KOPT-K1 (cell line): ENCODE measurements around the gene OBSCN.

Source experiments
- H3K27ac ChIP-seq: fragments of 200-600 bp; sonication (generic); 2 replicates; pipeline ENCODE4 v1.5.1; 2016; ENCODE audit warnings: antibody characterized with exemption, mild to moderate bottlenecking, low read depth, low read length; ENCODE audit not compliant: poor library complexity, severe bottlenecking
- H3K36me3 ChIP-seq: fragments of 200-600 bp; sonication (generic); 2 replicates; pipeline ENCODE4 v1.5.1; 2017; ENCODE audit warnings: antibody characterized with exemption, mild to moderate bottlenecking, low read length, moderate library complexity; ENCODE audit not compliant: insufficient read depth
- H3K9me3 ChIP-seq: fragments of 200-600 bp; sonication (generic); 2 replicates; pipeline ENCODE4 v1.5.1; 2017; ENCODE audit warnings: antibody characterized with exemption, low read length, mild to moderate bottlenecking; ENCODE audit not compliant: insufficient read depth, poor library complexity, severe bottlenecking

The OBSCN gene

GRCh38 chr1:228304766-228305395, 97.0 kb downstream of the OBSCN start:
- peaks cover 10% of the 10 kb centered on the region; the same call in 1 of the 2 replicates for H3K36me3 ChIP-seq
- no peak overlapping the region for H3K27ac ChIP-seq
- H3K9me3 ChIP-seq = peaks cover 26% of the 10 kb centered on the region

DNA sequence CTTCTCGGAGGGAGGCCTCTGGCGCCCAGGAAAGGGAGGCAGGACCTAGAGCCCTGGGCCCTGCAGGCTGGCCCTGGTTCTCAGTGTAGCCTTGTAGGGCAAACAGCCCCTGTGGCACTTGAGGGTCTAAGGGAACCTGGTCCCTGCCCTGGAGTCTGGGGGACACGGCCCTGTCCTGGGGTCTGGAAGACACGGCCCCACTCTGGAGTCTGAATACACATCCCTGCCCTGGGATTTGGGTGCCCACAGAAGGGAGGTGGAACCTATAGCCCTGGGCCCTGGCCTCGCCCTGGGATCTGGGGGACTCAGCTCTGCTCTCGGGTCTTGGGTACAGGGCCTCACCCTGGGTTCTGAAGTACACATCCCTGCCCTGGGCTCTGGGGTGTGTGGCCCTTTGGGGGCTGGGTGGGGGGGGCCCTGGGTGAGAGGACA, 97.9 kb downstream of the OBSCN start:
- H3K27ac ChIP-seq = no peak overlapping the region
- H3K9me3 ChIP-seq = peaks cover 23% of the 10 kb centered on the region

DNA sequence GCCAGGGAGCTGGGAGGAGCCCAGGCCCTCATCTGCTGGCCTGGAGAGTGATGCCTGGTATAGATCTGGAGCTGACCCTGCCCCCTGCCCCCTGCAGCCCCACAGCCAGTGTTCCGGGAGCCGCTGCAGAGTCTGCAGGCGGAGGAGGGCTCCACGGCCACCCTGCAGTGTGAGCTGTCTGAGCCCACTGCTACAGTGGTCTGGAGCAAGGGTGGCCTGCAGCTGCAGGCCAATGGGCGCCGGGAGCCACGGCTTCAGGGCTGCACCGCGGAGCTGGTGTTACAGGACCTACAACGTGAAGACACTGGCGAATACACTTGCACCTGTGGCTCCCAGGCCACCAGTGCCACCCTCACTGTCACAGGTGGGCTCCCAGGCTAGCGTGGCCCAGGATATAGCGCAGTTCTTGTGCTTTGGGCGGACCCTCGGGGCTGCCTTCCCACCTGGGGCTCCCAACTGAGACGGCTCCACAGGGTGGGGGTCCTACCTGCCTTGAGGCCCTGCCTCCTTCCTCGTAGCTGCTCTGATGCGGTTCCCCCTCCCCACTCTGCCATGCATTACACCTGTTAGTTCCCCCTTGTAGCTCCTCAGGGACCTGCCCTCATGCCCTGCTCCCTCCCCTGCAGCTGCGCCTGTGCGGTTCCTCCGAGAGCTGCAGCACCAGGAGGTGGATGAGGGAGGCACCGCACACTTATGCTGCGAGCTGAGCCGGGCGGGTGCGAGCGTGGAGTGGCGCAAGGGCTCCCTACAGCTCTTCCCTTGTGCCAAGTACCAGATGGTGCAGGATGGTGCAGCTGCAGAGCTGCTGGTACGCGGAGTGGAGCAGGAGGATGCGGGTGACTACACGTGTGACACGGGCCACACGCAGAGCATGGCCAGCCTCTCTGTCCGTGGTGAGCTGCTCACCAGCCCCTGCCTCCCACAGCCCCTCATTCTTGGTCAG, 98.7 kb downstream of the OBSCN start:
- Histone ChIP-seq H3K27ac (no peak overlapping the region), H3K36me3 (no peaks in the 10 kb centered on the region; the same call in 1 of the 2 replicates), H3K9me3 (peaks cover 15% of the 10 kb centered on the region)

More for the DNA sequence above, 97.9 kb downstream of the OBSCN start:
- peaks cover 2% of the 10 kb centered on the region; the same call in 1 of the 2 replicates for H3K36me3 ChIP-seq

GRCh38 chr1:228307218-228308023, 99.6 kb downstream of the OBSCN start:
- Histone ChIP-seq H3K9me3 (peaks cover 15% of the 10 kb centered on the region), H3K27ac (no peak overlapping the region), H3K36me3 (no peaks in the 10 kb centered on the region; the same call in 1 of the 2 replicates)

- Histone ChIP-seq H3K36me3 (no peaks in the 10 kb centered on the region; the same call in 1 of the 2 replicates), H3K27ac (no peak overlapping the region), H3K9me3 (peaks cover 16% of the 10 kb centered on the region)
These were observed 100.3 kb downstream of the OBSCN start for GRCh38 chr1:228308085-228308601.

DNA sequence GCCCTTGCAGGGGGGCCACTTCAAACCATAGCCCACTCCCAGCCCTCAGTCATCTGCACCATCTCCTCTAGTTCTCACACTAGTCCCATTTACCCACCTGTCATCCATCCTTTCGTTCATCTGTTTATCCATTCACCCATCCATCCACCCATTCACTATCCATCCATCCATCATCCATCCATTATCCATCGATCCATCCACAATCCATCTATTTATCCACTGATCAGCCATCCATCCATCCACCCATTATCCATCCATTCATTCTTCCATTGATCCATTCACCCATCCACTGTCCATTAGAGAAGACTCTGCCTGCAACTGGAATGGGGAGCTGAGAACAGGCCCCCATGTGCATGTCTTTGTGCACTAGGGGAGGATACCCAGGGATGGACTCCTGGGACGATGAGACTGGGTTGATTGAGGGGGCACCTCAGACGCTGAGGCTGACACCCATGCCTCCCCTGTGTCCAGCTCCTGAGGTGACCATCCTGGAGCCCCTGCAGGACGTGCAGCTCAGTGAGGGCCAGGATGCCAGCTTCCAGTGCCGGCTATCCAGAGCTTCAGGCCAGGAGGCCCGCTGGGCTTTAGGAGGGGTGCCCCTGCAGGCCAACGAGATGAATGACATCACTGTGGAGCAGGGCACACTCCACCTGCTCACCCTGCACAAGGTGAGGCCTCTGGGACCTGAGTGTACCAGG, 100.9 kb downstream of the OBSCN start:
- peaks cover 19% of the 10 kb centered on the region for H3K9me3 ChIP-seq
- H3K27ac ChIP-seq = no peak overlapping the region

DNA sequence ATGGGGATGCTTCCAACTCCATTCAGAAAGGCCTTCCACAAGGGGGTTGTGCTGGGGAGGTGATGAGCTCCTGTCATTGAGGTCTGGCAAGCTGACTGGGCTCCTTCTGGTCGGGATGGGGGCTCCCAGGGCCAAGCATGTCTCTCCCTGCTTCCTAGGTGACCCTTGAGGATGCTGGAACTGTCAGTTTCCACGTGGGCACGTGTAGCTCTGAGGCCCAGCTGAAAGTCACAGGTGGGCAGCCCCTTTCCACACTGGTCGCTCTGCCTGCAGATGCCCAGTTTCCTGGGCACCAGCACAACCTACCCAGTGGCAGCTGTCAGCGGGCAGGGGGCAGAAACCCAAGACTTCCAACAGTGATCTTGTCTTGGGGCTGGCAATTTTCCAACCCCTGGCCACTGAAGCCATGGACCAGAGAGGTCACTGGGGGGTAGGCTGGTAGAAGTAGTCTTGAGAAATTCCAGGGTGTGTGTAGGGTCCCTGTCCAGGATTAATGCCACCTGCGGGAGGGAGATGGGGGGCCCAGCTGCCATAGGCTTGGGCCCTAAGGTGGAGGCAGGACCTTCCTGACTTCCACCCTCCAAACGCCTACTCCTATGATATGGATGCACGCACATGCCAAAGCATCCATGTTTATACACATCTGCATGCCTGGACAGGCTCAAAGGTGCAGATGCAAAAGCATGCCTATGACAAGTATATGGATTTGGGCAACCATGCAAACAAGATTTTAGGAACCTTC, 101.7 kb downstream of the OBSCN start:
- Histone ChIP-seq H3K36me3 (no peaks in the 10 kb centered on the region), H3K27ac (no peak overlapping the region), H3K9me3 (peaks cover 19% of the 10 kb centered on the region)

More for the DNA sequence above, 100.9 kb downstream of the OBSCN start:
- no peaks in the 10 kb centered on the region; the same call in 1 of the 2 replicates for H3K36me3 ChIP-seq

- no peak overlapping the region for H3K27ac ChIP-seq
- H3K9me3 ChIP-seq = peaks cover 19% of the 10 kb centered on the region
- H3K36me3 ChIP-seq = no peaks in the 10 kb centered on the region
These were observed 102.4 kb downstream of the OBSCN start for GRCh38 chr1:228310162-228310792.

DNA sequence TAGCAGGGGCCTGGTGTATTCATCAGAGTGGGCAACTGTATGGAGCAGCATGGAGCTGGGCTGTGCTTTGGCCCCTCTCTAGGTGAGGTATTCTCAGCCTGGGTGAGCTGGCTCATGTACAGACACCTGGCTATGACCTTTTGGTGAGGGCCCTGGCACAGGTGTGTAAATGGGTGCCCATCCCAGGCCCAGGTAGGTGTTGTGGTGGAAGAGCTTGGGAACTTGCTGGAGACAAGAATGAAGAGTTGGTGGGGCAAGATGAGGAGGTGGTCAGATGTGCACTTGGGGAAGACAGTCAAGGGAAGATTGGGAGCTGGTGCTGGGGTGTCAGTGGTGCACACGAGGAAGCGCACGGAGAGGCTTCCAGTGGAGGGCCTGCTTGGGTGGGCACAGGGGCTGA, 103.2 kb downstream of the OBSCN start:
- H3K36me3 ChIP-seq = no peaks in the 10 kb centered on the region
- H3K9me3 ChIP-seq = peaks cover 19% of the 10 kb centered on the region
- H3K27ac ChIP-seq = no peak overlapping the region

GRCh38 chr1:228312136-228312764, 104.4 kb downstream of the OBSCN start:
- no peaks in the 10 kb centered on the region for H3K36me3 ChIP-seq

DNA sequence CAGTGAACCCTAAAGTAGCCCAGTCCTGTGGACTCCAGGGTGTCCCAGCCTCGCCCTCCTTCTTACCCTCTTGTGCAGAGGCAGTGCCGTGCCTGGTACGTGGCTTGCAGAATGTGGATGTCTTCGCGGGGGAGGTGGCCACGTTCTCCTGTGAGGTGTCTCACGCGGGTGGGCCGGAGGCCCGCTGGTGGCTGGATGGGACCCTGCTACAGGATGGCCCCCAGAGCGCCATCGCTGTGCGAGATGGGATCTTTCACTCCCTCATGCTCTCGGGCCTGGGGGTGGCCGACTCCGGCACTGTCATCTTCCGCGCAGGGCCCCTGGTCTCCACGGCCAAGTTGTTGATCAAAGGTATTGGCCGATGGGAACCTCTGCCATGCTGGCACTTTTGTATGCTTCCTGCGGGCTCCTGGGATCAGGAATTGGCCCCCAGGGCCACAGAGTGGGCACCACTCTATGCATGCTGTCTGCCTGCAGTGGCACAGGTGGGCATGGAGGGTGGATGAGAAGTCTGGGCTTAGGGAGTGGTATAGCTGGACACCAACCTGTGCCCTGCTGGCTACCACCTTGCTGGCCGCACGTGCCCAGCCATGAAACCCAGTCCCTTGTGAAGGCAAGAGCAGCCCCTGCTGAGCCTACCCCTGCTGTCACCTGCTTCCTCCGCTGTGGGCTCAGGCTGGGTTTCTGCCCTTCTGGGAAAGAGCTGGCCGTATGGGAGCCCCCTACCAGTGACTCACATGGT, 105.9 kb downstream of the OBSCN start:
- no peaks in the 10 kb centered on the region for H3K36me3 ChIP-seq
- H3K9me3 ChIP-seq = peaks cover 19% of the 10 kb centered on the region
- no peak overlapping the region for H3K27ac ChIP-seq

More at GRCh38 chr1:228312136-228312764, 104.4 kb downstream of the OBSCN start:
- H3K27ac ChIP-seq = no peak overlapping the region
- peaks cover 19% of the 10 kb centered on the region for H3K9me3 ChIP-seq

DNA sequence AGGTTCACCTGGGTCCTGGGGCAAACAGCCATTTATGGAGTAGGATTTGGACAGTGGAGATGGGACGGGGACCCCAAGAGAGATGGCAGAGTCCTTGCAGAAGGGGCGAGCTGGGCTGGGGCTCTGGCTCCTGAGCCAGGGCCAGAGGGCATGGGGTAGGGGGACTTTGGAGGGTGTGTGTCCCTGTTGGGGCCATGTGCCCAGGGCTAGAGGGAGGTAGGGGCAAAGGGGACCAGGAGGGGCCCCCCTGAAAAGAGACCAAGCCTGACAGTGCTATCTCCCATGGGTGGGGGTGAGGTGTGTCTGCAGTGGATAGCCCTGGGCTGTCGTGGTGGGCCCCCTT, 106.4 kb downstream of the OBSCN start:
- Histone ChIP-seq H3K36me3 (peaks cover 2% of the 10 kb centered on the region; the same call in 1 of the 2 replicates), H3K27ac (no peak overlapping the region)

More for the DNA sequence above, 106.4 kb downstream of the OBSCN start:
- peaks cover 19% of the 10 kb centered on the region for H3K9me3 ChIP-seq
